GM18907 (cell line): ENCODE measurements around the gene PNMA8C.
"Not testable (repeated sequence)": the region's sequence is repeated elsewhere in the genome, so short reads cannot be mapped to it uniquely, and the experiment has no call there.

Experiments
- ATAC-seq: cut with Tn5 transposase; IDR thresholded peaks from one replicate; pipeline ENCODE4 v1.9.1; 2021; ENCODE audit warnings: mild to moderate bottlenecking, moderate library complexity; ENCODE audit not compliant: unreplicated experiment

Gene PNMA8C

DNA sequence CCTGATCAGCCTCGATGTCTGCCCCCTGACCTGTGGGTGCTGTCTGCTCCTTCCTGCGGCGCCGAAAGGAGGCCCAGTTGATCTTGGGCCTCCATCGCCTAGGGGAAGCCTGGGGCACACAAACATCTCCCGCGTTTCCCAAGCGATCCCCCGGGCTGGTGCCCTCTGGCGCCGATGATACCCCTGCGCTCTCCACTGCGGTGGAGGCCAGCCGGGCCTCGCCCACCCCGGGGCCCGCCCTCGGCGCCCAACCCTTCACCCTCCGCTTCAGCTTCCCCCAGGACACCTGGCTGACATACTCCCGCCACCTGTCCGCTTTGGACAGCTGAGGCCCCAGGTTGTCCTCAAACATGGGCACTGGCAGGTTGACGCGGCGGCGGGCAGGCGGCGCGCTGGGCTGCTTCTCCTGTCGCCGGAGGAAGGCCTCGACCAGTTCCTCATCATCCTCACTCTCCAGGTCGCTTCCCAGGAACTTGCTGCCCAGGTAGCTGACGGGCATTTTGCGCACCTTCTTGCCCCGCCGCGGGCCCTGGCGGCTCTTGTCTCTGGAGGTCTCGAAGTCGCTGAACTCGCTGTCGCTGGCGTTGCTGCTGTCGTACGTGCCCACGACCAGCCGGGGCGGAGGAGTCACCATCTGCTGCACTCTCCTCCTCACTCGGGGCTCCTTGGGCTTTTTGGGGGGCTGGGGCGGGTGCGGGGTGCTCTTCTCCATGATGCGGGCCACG lies 16.6 kb downstream of the PNMA8C start:
- no peak for ATAC-seq

DNA sequence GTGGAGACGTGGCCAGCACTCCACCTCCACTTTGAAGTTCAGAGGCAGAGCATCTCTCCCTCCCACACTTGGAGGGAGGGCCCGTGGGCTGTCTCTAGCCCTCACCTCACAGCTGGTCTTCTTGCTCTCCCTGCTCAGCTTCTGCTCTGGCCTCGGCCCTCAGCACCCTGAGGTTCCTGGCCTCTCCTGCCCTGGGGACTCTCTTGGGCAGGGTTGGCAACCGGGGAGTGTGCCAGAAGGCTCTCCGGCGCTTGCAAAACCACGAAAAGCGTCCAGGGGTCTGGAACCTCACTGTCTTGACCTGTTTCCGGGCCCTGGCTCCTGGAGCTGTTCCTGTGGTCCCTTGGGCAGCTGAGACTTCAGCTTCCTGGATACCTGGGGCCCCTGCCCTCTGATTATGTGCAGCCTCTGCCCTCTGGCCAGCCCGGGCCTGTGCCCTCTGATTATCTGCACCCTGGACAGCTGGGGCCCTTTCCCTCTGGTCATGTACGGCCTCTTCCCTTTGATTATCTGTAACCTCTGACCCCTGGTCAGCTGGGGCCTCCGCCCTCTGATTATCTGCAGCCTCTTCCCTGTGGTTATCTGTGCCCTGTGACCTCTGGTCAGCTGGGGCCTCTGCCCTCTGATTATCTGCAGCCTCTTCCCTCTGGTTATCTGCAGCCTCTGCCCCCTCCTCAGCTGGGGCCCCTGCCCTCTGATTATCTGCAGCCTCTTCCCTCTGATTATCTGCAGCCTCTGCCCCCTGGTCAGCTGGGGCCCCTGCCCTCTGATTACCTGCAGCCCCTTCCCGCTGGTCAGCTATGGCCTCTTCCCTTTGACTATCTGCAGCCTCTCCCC lies 17.4 kb downstream of the PNMA8C start:
- ATAC-seq = no peak

- no peak for ATAC-seq
Observed at GRCh38 chr19:46410205-46411087, 18.3 kb downstream of the PNMA8C start.

DNA sequence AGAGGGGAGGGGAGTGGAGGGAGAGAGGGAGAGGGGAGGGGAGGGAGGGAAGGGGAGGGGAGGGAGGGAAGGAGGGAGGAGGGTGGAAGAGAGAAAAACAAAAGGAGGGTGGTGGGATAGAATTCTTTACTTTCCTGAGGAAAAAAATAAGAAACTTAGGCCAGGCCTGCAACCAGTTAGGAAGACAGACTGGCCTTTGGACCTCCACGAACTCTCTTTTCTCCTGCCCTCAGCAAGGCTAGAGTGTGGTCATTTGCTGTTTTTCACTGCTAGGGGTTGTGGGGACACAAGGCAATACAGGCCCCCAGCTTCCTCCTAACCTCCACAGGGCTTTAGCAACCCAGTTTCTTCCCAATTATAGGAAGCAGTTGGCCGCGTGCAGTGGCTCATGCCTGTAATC lies 19.5 kb downstream of the PNMA8C start:
- no peak for ATAC-seq

- no peak for ATAC-seq
Observed at GRCh38 chr19:46408664-46409039, 20.1 kb downstream of the PNMA8C start.

- no peak for ATAC-seq
Observed at GRCh38 chr19:46407856-46408663, 20.7 kb downstream of the PNMA8C start.

DNA sequence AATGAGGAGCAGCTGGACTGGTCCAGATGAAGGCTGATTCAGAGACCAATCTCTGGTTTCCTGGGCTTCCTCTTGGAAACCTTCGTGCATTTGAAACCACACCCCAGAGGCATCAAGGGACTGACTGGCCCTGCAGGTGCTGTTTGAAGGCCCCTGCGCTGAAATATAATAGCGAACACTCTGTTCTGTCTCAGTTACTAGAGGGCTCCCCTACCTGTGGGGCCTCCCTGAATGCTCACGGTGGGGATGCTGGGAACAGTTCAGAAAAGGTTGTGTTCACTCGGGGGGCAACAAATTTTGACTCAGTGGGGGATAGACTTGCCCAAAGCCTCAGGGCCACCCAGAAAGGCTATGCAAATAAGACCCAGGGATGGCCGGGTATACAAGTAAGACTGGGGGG lies 21.8 kb downstream of the PNMA8C start:
- ATAC-seq = no peak

DNA sequence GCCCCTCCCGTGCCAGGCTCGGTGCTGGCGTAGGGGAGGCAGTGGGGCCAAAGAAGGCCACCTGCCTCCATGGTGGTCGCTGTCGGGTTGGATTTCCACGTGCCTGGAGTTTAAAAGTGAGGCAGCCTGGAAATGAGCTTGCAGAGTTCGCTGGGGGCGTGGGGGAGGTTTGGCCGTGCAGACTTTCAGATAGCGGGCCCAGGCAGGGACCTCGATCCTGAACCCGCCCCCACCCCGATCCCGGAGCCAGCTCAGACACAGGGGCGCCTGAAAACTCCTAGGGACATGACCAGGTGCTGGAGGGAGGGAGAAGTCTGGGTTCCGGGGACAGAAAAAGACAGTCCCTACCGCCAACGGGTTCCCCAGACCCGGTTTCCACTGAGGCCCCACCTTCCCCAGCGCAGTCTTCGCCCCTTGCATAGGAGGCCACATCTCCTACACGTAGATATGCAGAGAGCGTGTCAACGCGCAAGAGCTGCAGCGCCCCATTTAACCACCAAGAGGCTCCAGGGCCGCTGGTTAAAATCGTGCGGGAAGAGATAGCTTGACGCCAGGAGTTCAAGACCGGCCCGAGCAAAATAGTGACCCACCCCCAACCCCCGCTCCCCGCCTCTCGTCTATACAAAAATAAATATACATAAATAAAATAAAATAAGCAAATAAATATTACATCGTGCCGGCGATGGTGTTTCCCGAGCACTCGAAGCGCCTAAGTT lies 23.8 kb downstream of the PNMA8C start:
- no peak for ATAC-seq

GRCh38 chr19:46404055-46404752 lies 24.5 kb downstream of the PNMA8C start:
- ATAC-seq = no peak

GRCh38 chr19:46402725-46403124 lies 26.0 kb downstream of the PNMA8C start:
- ATAC-seq = no peak

DNA sequence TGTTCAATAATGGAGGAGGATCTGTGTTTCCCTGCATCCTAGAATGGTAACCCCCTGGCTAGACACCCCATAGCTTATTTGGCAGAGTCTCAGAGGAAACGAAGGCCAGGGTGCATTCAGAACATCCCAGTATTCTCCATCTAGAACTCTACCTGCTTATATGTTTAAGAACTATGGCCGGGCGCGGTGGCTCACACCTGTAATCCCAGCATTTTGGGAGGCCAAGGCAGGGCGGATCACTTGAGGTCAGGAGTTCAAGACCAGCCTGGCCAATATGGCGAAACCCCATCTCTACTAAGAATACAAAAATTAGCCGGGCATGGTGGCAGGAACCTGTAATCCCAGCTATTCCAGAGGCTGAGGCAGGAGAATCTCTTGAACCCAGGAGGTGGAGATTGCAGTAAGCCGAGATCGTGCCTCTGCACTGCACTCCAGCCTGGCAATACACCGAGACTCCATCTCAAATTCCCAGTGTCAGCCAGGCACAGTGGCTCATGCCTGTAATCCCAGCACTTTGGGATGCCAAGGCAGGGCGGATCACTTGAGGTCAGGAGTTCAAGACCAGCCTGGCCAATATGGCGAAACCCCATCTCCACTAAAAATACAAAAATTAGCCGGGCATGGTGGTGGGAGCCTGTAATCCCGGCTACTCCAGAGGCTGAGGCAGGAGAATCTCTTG lies 30.8 kb downstream of the PNMA8C start:
- ATAC-seq = not testable (repeated sequence)

DNA sequence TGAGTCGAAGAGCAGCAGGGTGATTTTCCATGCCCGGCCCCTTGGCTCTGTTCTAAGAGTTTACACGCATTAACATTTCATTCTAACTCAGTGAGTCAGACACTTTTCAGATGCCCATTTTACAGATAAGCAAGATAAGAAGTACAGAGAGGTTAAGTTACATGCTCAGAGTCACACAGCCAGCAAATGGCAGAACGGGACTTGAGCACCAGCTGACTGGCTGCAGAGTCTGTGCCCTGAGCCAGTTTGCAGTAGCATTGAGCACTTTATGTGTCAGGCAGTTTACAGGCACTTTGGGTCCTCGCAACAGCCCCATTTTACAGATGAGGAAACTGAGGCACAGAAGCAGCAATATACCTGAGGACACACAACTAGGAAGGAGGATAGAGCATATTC lies 34.3 kb downstream of the PNMA8C start:
- no peak for ATAC-seq

GRCh38 chr19:46393456-46394401 lies 35.0 kb downstream of the PNMA8C start:
- ATAC-seq = no peak

- ATAC-seq = no peak
Observed at GRCh38 chr19:46392837-46393236, 35.9 kb downstream of the PNMA8C start.

- no peak for ATAC-seq
Observed at GRCh38 chr19:46392252-46392801, 36.4 kb downstream of the PNMA8C start.

GRCh38 chr19:46391296-46392251 lies 37.2 kb downstream of the PNMA8C start:
- ATAC-seq = no peak
